Measurements from ENCODE around the gene CTSW. TPM values are rescaled to one million over a fixed set of nuclear protein-coding genes. Genes with fewer than 3 reads are reported as not detected.
A peak's percentile ranks its signal among the peaks of the same experiment; 100 is the strongest.

The CTSW gene
- total RNA-seq, 6 donors from 2014 or later = 2.1 to 20.7 (median 11.4) TPM

DNA sequence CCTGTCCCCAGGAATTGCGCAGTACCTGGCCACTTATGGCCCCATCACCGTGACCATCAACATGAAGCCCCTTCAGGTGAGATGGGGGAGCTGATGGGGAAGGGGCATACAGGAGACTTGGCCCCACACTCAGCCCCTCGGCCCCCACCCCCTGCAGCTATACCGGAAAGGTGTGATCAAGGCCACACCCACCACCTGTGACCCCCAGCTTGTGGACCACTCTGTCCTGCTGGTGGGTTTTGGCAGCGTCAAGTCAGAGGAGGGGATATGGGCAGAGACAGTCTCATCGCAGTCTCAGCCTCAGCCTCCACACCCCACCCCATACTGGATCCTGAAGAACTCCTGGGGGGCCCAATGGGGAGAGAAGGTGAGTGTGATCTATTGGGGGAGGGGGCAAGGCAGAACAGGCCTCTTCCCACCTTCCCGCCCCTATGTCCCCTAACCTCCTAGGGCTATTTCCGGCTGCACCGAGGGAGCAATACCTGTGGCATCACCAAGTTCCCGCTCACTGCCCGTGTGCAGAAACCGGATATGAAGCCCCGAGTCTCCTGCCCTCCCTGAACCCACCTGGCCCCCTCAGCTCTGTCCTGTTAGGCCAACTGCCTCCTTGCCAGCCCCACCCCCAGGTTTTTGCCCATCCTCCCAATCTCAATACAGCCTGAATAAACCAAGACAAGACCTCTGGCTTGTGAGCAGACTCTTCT lies 3.6 kb downstream of the CTSW start:
- Histone ChIP-seq H3K9me3 (no peaks in the 10 kb centered on the region), H3K4me3 (no peak overlapping the region), H3K27me3 (no peaks in the 10 kb centered on the region), H3K27ac (no peak overlapping the region), H3K4me1 (peaks cover 8 to 24% (median 18%) of the 10 kb centered on the region in 4 donors), H3K36me3 (peaks cover 6 to 48% (median 30%) of the 10 kb centered on the region in 4 donors)
- 86 to 92% methylated on average over 11 to 13 of the region's 13 CpGs for WGBS, 2 donors
- ATAC-seq (ENCODE audit: low FRiP score in 2 of 2) = no peak
- TF ChIP-seq, protein P1, sequence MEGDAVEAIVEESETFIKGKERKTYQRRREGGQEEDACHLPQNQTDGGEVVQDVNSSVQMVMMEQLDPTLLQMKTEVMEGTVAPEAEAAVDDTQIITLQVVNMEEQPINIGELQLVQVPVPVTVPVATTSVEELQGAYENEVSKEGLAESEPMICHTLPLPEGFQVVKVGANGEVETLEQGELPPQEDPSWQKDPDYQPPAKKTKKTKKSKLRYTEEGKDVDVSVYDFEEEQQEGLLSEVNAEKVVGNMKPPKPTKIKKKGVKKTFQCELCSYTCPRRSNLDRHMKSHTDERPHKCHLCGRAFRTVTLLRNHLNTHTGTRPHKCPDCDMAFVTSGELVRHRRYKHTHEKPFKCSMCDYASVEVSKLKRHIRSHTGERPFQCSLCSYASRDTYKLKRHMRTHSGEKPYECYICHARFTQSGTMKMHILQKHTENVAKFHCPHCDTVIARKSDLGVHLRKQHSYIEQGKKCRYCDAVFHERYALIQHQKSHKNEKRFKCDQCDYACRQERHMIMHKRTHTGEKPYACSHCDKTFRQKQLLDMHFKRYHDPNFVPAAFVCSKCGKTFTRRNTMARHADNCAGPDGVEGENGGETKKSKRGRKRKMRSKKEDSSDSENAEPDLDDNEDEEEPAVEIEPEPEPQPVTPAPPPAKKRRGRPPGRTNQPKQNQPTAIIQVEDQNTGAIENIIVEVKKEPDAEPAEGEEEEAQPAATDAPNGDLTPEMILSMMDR (IDR thresholded peaks at IDR 0.05) = no peak
- no peak for TF ChIP-seq POLR2A (IDR thresholded peaks at IDR 0.05)
- TF ChIP-seq POLR2AphosphoS5 (IDR thresholded peaks at IDR 0.05) = no peak
- TF ChIP-seq EP300 (IDR thresholded peaks at IDR 0.05) = no peak
- no peak for DNase-seq

DNA sequence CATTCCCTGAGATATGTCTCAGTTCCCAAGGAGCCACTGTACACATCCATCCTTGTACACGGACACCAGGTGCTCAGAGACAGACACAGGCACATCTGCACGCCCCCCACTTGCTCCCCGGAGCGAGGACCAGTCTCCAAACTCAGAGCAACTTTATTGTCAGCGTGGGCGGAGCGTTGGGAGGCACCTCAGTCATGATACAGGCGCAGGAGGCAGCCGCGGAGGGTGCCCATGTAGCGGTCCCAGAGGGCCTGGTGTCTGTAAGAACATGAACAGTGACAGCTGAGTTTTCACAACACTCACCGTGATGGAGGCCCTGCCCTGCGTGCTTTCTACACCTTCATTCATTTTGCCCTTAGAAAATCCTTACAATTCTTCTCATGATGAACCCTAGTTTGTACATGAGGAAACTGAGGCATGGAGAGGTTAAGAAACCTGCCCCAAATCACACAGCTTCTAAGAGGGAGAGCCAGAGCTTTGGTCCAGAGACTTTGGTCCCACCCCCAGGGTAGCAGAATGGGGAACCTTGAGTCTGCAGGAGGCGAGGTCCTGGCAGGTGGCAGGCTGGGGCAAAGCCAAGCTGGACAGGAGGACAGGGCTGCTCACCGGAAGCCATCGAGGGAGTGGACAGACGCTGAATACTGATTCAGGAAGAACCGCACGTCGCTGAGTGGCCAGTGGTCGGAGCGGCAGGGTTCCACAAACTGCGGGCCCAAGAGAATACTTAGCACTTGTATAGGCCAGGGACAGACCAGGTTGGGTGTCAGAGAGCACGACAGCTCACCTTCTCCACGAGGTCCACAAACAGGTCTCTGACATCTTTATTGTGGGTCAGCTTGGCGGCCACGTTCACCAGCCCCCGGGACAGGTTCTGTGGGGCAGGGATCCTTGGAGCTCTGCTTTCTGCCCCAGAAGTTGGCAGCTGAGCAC lies 4.4 kb downstream of the CTSW start:
- ATAC-seq (ENCODE audit: low FRiP score in 2 of 2) (no peak), DNase-seq (peak in 1 of 2 donors; percentile 56)
- Histone ChIP-seq H3K27me3 (no peaks in the 10 kb centered on the region), H3K27ac (peak overlapping the region in 1 of 4 donors; percentile 56), H3K4me3 (no peak overlapping the region), H3K4me1 (peaks cover 13 to 28% (median 23%) of the 10 kb centered on the region in 4 donors), H3K9me3 (no peaks in the 10 kb centered on the region), H3K36me3 (peaks cover 6 to 48% (median 30%) of the 10 kb centered on the region in 4 donors)
- TF ChIP-seq, protein P1 (IDR thresholded peaks at IDR 0.05) = no peak
- no peak for TF ChIP-seq EP300 (IDR thresholded peaks at IDR 0.05)
- TF ChIP-seq POLR2AphosphoS5 (IDR thresholded peaks at IDR 0.05) = no peak
- TF ChIP-seq POLR2A (IDR thresholded peaks at IDR 0.05) = no peak
- 86 to 87% methylated on average over 17 to 28 of the region's 28 CpGs for WGBS, 2 donors

DNA sequence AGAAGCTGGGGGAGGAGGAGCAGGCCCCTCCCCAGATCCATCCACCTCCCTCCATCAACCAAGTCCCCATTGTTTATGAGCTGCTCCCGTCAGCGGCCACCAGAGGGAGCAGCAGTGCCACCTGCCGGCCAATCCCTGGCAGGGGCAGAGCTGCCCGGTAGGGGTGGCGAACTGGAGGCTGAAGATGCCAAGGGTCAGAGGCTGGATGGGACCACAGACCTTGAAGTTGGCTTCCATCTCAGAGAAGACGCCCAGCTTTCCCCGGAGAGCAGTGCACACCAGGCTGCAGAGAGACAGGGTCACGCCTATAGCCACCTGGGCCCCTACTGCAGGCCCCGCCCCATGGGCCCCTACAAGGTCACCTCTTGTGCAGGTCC lies 5.1 kb downstream of the CTSW start:
- Histone ChIP-seq H3K27ac (peak overlapping the region in 2 of 4 donors; percentile 31 to 56), H3K36me3 (peaks cover 6 to 48% (median 30%) of the 10 kb centered on the region in 4 donors), H3K4me1 (peaks cover 20 to 35% (median 29%) of the 10 kb centered on the region in 4 donors), H3K4me3 (no peak overlapping the region), H3K27me3 (no peaks in the 10 kb centered on the region), H3K9me3 (no peaks in the 10 kb centered on the region)
- TF ChIP-seq POLR2AphosphoS5 (IDR thresholded peaks at IDR 0.05) = peak in 1 of 2 donors; percentile 38
- no peak for TF ChIP-seq POLR2A (IDR thresholded peaks at IDR 0.05)
- TF ChIP-seq, protein P1 (IDR thresholded peaks at IDR 0.05) = peak; percentile 96 to 99 (median 98)
- DNase-seq (peak; percentile 81 to 91), ATAC-seq (ENCODE audit: low FRiP score in 2 of 2) (peak; percentile 57 to 73)
- 0 to 5% methylated on average over 2 to 7 of the region's 9 CpGs for WGBS, 2 donors

DNA sequence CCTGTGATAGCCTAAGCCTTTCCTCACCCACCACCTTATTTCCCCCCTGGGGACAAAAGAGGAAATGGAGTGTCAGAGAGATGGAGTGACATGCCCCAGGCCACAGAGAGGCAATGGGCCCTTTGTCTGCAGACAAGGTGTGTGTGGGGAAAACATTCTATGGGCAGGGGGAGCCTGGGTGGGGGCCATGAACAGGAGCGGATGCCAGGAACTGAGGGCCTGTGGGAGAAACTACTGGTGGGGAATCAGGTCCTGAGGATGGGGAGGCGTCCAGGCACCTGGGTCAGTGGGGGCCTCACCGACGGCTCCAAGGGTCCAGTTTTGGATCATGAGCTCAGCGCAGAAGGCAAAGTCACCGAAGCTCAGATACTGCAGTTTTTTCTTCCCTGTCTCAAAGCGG lies 5.6 kb downstream of the CTSW start:
- Histone ChIP-seq H3K4me3 (no peak overlapping the region), H3K36me3 (peaks cover 6 to 48% (median 30%) of the 10 kb centered on the region in 4 donors), H3K9me3 (no peaks in the 10 kb centered on the region), H3K4me1 (peaks cover 24 to 40% (median 34%) of the 10 kb centered on the region in 4 donors), H3K27ac (peak overlapping the region in 2 of 4 donors; percentile 31 to 56), H3K27me3 (no peaks in the 10 kb centered on the region)
- 88 to 97% methylated on average over 7 of the region's 7 CpGs for WGBS, 2 donors
- no peak for DNase-seq
- ATAC-seq (ENCODE audit: low FRiP score in 2 of 2) = no peak
- TF ChIP-seq, protein P1 (IDR thresholded peaks at IDR 0.05) = no peak
- no peak for TF ChIP-seq POLR2AphosphoS5 (IDR thresholded peaks at IDR 0.05)
- no peak for TF ChIP-seq EP300 (IDR thresholded peaks at IDR 0.05)
- no peak for TF ChIP-seq POLR2A (IDR thresholded peaks at IDR 0.05)
